KOPT-K1 (cell line): Measurements from ENCODE around the gene SLC5A2.
"Not testable (repeated sequence)": the region's sequence is repeated elsewhere in the genome, so short reads cannot be mapped to it uniquely, and the experiment has no call there.

Experiments
- H3K27ac ChIP-seq: fragments of 200-600 bp; sonication (generic); 2 replicates; pipeline ENCODE4 v1.5.1; 2016; ENCODE audit warnings: antibody characterized with exemption, mild to moderate bottlenecking, low read depth, low read length; ENCODE audit not compliant: poor library complexity, severe bottlenecking
- H3K36me3 ChIP-seq: fragments of 200-600 bp; sonication (generic); 2 replicates; pipeline ENCODE4 v1.5.1; 2017; ENCODE audit warnings: antibody characterized with exemption, mild to moderate bottlenecking, low read length, moderate library complexity; ENCODE audit not compliant: insufficient read depth
- H3K9me3 ChIP-seq: fragments of 200-600 bp; sonication (generic); 2 replicates; pipeline ENCODE4 v1.5.1; 2017; ENCODE audit warnings: antibody characterized with exemption, low read length, mild to moderate bottlenecking; ENCODE audit not compliant: insufficient read depth, poor library complexity, severe bottlenecking

SLC5A2 gene

DNA sequence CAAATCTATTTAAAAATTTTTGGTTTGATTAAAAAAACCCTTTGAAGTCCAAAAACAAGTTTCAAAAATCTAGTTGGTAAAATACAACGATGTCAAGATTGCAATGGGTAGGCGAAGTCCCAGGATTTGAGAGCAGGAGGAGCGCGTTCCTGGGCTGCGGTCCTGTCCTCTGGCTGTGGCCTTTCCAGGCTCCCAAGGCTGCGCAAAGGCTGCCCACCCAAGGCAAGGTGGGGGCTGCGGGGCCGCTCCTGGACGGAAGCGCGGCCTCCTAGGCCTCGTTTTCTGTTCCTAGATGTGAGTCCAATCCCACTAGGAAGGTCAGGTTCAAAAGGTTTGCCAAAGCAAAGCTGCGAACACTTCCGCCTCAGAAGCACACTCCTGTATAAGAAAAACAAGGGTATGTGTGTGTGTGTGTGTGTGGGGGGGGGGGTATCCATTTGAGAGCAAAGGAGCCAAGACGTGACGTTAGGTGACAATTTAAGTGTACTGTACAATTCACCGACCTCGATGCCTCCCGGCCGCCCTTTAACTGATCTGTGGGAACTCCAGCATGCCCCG lies 54.0 kb downstream of the SLC5A2 start:
- Histone ChIP-seq H3K9me3 (peaks cover 8% of the 10 kb centered on the region), H3K36me3 (no peaks in the 10 kb centered on the region), H3K27ac (no peak overlapping the region)

- no peak overlapping the region for H3K27ac ChIP-seq
- H3K36me3 ChIP-seq, result no peaks in the 10 kb centered on the region
- H3K9me3 ChIP-seq, result peaks cover 15% of the 10 kb centered on the region
Measured at GRCh38 chr16:31537362-31538242, 54.7 kb downstream of the SLC5A2 start.

DNA sequence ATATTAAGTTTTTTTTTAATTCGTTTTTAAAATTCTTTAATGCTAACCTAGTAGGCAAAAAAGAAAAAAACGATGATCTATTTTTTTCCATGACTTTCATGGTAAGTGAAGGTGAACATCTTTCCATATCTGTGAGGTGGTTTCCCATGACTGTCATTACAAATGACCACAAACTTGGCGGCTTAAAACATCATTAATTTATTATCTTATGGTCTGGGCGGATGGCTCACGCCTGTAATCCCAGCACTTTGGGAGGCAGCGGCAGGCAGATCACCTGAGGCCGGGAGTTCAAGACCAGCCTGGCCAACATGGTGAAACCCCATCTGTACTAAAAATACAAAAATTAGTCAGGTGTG lies 55.3 kb downstream of the SLC5A2 start:
- H3K36me3 ChIP-seq, H3K27ac ChIP-seq: not testable (repeated sequence)
- H3K9me3 ChIP-seq, result peaks cover 18% of the 10 kb centered on the region

GRCh38 chr16:31539762-31540161 lies 56.8 kb downstream of the SLC5A2 start:
- peaks cover 18% of the 10 kb centered on the region for H3K9me3 ChIP-seq
- not testable (repeated sequence) for H3K27ac ChIP-seq, H3K36me3 ChIP-seq
